DOHH2 (cell line): ENCODE results near the gene TANC1.

ENCODE experiments used
- H3F3A ChIP-seq: fragments of 200-600 bp; sonication (generic), shearing (Covaris generic); 2 replicates; pipeline ENCODE4 v1.6.0; 2016; ENCODE audit warnings: antibody characterized with exemption, mild to moderate bottlenecking; ENCODE audit not compliant: control insufficient read depth, insufficient read depth
- H3K27ac ChIP-seq: fragments of 200-600 bp; sonication (generic); 2 replicates; pipeline ENCODE4 v1.5.1; 2014; ENCODE audit warnings: low read depth, mild to moderate bottlenecking, low read length, moderate library complexity
- H3K27me3 ChIP-seq: fragments of 200-600 bp; sonication (generic); 2 replicates; pipeline ENCODE4 v1.6.1; 2014; ENCODE audit warnings: mild to moderate bottlenecking, low read length, mixed read lengths; ENCODE audit not compliant: control insufficient read depth
- H3K36me3 ChIP-seq: fragments of 200-600 bp; sonication (generic); 2 replicates; pipeline ENCODE4 v1.6.1; 2014; ENCODE audit warnings: mild to moderate bottlenecking, low read length, moderate library complexity, mixed read lengths; ENCODE audit not compliant: control insufficient read depth
- H3K4me1 ChIP-seq: fragments of 200-600 bp; sonication (generic); 2 replicates; pipeline ENCODE4 v1.6.1; 2014; ENCODE audit warnings: mild to moderate bottlenecking, low read length, mixed read lengths; ENCODE audit not compliant: control insufficient read depth
- H3K4me2 ChIP-seq: fragments of 200-600 bp; sonication (generic); 2 replicates; pipeline ENCODE4 v1.6.0; 2014; ENCODE audit warnings: mild to moderate bottlenecking, low read length, moderate library complexity
- H3K4me3 ChIP-seq: fragments of 200-600 bp; sonication (generic); 2 replicates; pipeline ENCODE4 v1.5.1; 2014; ENCODE audit warnings: mild to moderate bottlenecking, low read length, mixed read lengths
- H3K79me2 ChIP-seq: fragments of 200-600 bp; sonication (generic); 2 replicates; pipeline ENCODE4 v1.6.1; 2014; ENCODE audit warnings: mild to moderate bottlenecking, low read length, mixed read lengths; ENCODE audit not compliant: control insufficient read depth
- H3K9me2 ChIP-seq: fragments of 200-600 bp; sonication (generic); replicated peaks from 2 replicates; pipeline ENCODE4 v1.6.1; 2014; ENCODE audit warnings: mild to moderate bottlenecking, low read length, mixed read lengths; ENCODE audit not compliant: control insufficient read depth
- H3K9me3 ChIP-seq: fragments of 200-600 bp; sonication (generic); 2 replicates; pipeline ENCODE4 v1.6.1; 2014; ENCODE audit warnings: antibody characterized with exemption, low read length, mixed read lengths; ENCODE audit not compliant: control insufficient read depth, insufficient read depth
- H4K20me1 ChIP-seq: fragments of 200-600 bp; sonication (generic); 2 replicates; pipeline ENCODE4 v1.6.0; 2014; ENCODE audit warnings: low read depth, mild to moderate bottlenecking, antibody characterized with exemption, low read length, moderate library complexity; ENCODE audit not compliant: control insufficient read depth, insufficient read depth
- CTCF ChIP-seq: fragments of 200-600 bp; sonication (generic); IDR thresholded peaks from one replicate; pipeline ENCODE4 v1.5.1; 2014; ENCODE audit warnings: antibody characterized with exemption, mild to moderate bottlenecking, low read depth, low read length; ENCODE audit not compliant: poor library complexity, severe bottlenecking
- EZH2phosphoT487 ChIP-seq: fragments of 200-600 bp; sonication (generic); IDR thresholded peaks from 2 replicates; pipeline ENCODE4 v1.6.1; 2017; ENCODE audit warnings: borderline replicate concordance, mild to moderate bottlenecking, antibody characterized with exemption, low read length, moderate library complexity, mixed read lengths

The TANC1 gene

GRCh38 chr2:159234868-159235267 is 266.4 kb downstream of the TANC1 start:
- H3K4me3 ChIP-seq: no peak overlapping the region
- H4K20me1 ChIP-seq: no peaks in the 10 kb centered on the region
- H3K27ac ChIP-seq: no peak overlapping the region
- TF ChIP-seq EZH2phosphoT487 (no peak), CTCF (no peak)
- H3K4me2 ChIP-seq: no peak overlapping the region
- H3K9me3 ChIP-seq: no peaks in the 10 kb centered on the region
- H3K4me1 ChIP-seq: no peaks in the 10 kb centered on the region
- H3K27me3 ChIP-seq: no peaks in the 10 kb centered on the region
- H3K79me2 ChIP-seq: no peaks in the 10 kb centered on the region
- H3K9me2 ChIP-seq: no peaks in the 10 kb centered on the region
- H3F3A ChIP-seq: no peaks in the 10 kb centered on the region
- H3K36me3 ChIP-seq: no peaks in the 10 kb centered on the region

- Histone ChIP-seq H3K4me2 (no peak overlapping the region), H3K4me3 (no peak overlapping the region), H4K20me1 (no peaks in the 10 kb centered on the region)
Observed at GRCh38 chr2:159243529-159243928, 275.1 kb downstream of the TANC1 start.

GRCh38 chr2:159246325-159246988 is 278.0 kb downstream of the TANC1 start:
- Histone ChIP-seq H3K9me2 (no peaks in the 10 kb centered on the region), H4K20me1 (no peaks in the 10 kb centered on the region), H3K27me3 (no peaks in the 10 kb centered on the region), H3K79me2 (no peaks in the 10 kb centered on the region), H3K27ac (no peak overlapping the region), H3K36me3 (no peaks in the 10 kb centered on the region), H3K4me2 (no peak overlapping the region), H3F3A (no peaks in the 10 kb centered on the region), H3K4me1 (0 out of 2 replicates have a peak, but pooled peaks cover 3% of the 10 kb centered on the region), H3K4me3 (no peak overlapping the region), H3K9me3 (peaks cover 2% of the 10 kb centered on the region; the same call in 1 of the 2 replicates)
- TF ChIP-seq EZH2phosphoT487: no peak
- TF ChIP-seq CTCF: no peak

More at GRCh38 chr2:159243529-159243928, 275.1 kb downstream of the TANC1 start:
- no peaks in the 10 kb centered on the region for H3F3A ChIP-seq
- H3K9me2 ChIP-seq: no peaks in the 10 kb centered on the region
- no peak overlapping the region for H3K27ac ChIP-seq
- peaks cover 2% of the 10 kb centered on the region; the same call in 1 of the 2 replicates for H3K9me3 ChIP-seq
- no peaks in the 10 kb centered on the region for H3K27me3 ChIP-seq
- H3K36me3 ChIP-seq: no peaks in the 10 kb centered on the region
- TF ChIP-seq CTCF (no peak), EZH2phosphoT487 (no peak)
- H3K4me1 ChIP-seq: no peaks in the 10 kb centered on the region
- H3K79me2 ChIP-seq: no peaks in the 10 kb centered on the region
